Activated CD4-positive, alpha-beta T cell treated with anti-CD3 and anti-CD28 coated beads, Interleukin-2, amount 10 ng/mL, durations not matched to agents 7 days and 5 days (primary cell): Measurements from ENCODE around the gene PTH1R. TPM values are rescaled to one million over a fixed set of nuclear protein-coding genes. Genes with fewer than 3 reads are reported as not detected.

Source experiments
- CTCF ChIA-PET: fragments of 350-600 bp; sonication (Branson Sonifier 250); formaldehyde crosslinking; loops from one replicate; lab custom pipeline; 2021; ENCODE audit warnings: antibody characterized with exemption; lab: Charles Lee
- POLR2A ChIA-PET: fragments of 350-600 bp; sonication (Branson Sonifier 250); formaldehyde crosslinking; loops from one replicate; lab custom pipeline; 2021; ENCODE audit warnings: antibody characterized with exemption; lab: Charles Lee
- DNase-seq: peaks from one replicate; pipeline ENCODE4 v3.0.0-alpha.2; 2020
- H3K27ac Mint-ChIP-seq: one replicate; pipeline ENCODE4 v1.8.0; 2021; ENCODE audit warnings: mild to moderate bottlenecking, moderate library complexity, mixed read lengths
- H3K27me3 Mint-ChIP-seq: one replicate; pipeline ENCODE4 v1.8.0; 2021; ENCODE audit warnings: mixed read lengths
- H3K36me3 Mint-ChIP-seq: one replicate; pipeline ENCODE4 v1.8.0; 2021; ENCODE audit warnings: low read depth, mixed read lengths
- H3K4me1 Mint-ChIP-seq: one replicate; pipeline ENCODE4 v1.8.0; 2021; ENCODE audit warnings: mixed read lengths
- H3K4me3 Mint-ChIP-seq: one replicate; pipeline ENCODE4 v1.8.0; 2021; ENCODE audit warnings: mild to moderate bottlenecking, moderate library complexity, mixed read lengths
- H3K9me3 Mint-ChIP-seq: one replicate; pipeline ENCODE4 v1.8.0; 2021; ENCODE audit warnings: mixed read lengths
- total RNA-seq, 2 experiments: library from RNA; stranded (reverse); gene quantifications; one replicate each; pipeline ENCODE4 v1.2.3, GENCODE V29; 2021

Gene PTH1R
- total RNA-seq, 2 experiments from 2014 or later = not detected

GRCh38 chr3:46901591-46902187, 24.2 kb downstream of the PTH1R start:
- no peaks in the 10 kb centered on the region for H3K9me3 Mint-ChIP-seq
- H3K36me3 Mint-ChIP-seq = no peaks in the 10 kb centered on the region
- H3K27ac Mint-ChIP-seq = no peak overlapping the region
- H3K27me3 Mint-ChIP-seq = peaks cover 17% of the 10 kb centered on the region
- peaks cover 10% of the 10 kb centered on the region for H3K4me1 Mint-ChIP-seq
- ChIA-PET POLR2A (no interaction called here), CTCF (interaction anchor here (0.6 to 2.1 kb wide), 6 partner anchors 8 to 56 kb away, joined by 3 to 6 read pairs (median 4); no protein-coding TSS in a partner anchor)
- DNase-seq = no peak
- H3K4me3 Mint-ChIP-seq = no peak overlapping the region

GRCh38 chr3:46902188-46902631, 24.7 kb downstream of the PTH1R start:
- Mint-ChIP-seq H3K9me3 (no peaks in the 10 kb centered on the region), H3K4me1 (peaks cover 10% of the 10 kb centered on the region), H3K4me3 (no peak overlapping the region), H3K27me3 (peaks cover 15% of the 10 kb centered on the region), H3K27ac (no peak overlapping the region), H3K36me3 (no peaks in the 10 kb centered on the region)
- no peak for DNase-seq
- CTCF ChIA-PET = interaction anchor here (1.0 kb wide), 1 partner anchor 34 kb away, joined by 3 read pairs; no protein-coding TSS in a partner anchor
- POLR2A ChIA-PET = no interaction called here

GRCh38 chr3:46903341-46904302, 26.1 kb downstream of the PTH1R start:
- peaks cover 4% of the 10 kb centered on the region for H3K4me1 Mint-ChIP-seq
- no peak for DNase-seq
- ChIA-PET POLR2A (no interaction called here), CTCF (no interaction called here)
- H3K36me3 Mint-ChIP-seq = no peaks in the 10 kb centered on the region
- H3K27me3 Mint-ChIP-seq = peaks cover 6% of the 10 kb centered on the region
- no peak overlapping the region for H3K4me3 Mint-ChIP-seq
- no peaks in the 10 kb centered on the region for H3K9me3 Mint-ChIP-seq
- H3K27ac Mint-ChIP-seq = no peak overlapping the region

GRCh38 chr3:46904303-46905212, 27.0 kb downstream of the PTH1R start:
- POLR2A ChIA-PET = no interaction called here
- no peak overlapping the region for H3K4me3 Mint-ChIP-seq
- CTCF ChIA-PET = no interaction called here
- H3K27ac Mint-ChIP-seq = no peak overlapping the region
- no peaks in the 10 kb centered on the region for H3K9me3 Mint-ChIP-seq
- no peak for DNase-seq
- H3K27me3 Mint-ChIP-seq = no peaks in the 10 kb centered on the region
- peaks cover 5% of the 10 kb centered on the region for H3K4me1 Mint-ChIP-seq
- H3K36me3 Mint-ChIP-seq = no peaks in the 10 kb centered on the region

DNA sequence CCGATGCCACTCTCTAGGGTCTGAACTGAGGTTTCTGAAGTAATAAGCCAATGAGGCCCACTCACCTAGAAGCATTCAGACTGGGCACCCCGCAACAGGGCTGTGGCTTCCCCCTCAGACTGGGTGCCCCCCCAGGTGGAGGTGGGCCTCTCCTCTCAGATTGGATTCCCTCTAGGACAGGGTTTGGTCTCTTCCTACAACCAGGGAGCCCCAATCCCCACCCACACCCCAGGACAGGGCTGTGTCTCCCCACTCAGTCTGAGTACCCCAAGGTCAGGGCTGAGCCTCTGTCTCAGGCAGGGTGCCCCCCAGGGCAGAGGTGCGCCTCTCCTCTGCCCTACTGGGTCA, 27.7 kb downstream of the PTH1R start:
- ChIA-PET CTCF (no interaction called here), POLR2A (no interaction called here)
- Mint-ChIP-seq H3K36me3 (no peaks in the 10 kb centered on the region), H3K27ac (no peak overlapping the region), H3K9me3 (no peaks in the 10 kb centered on the region), H3K4me1 (peaks cover 6% of the 10 kb centered on the region), H3K4me3 (no peak overlapping the region), H3K27me3 (no peaks in the 10 kb centered on the region)
- no peak for DNase-seq

DNA sequence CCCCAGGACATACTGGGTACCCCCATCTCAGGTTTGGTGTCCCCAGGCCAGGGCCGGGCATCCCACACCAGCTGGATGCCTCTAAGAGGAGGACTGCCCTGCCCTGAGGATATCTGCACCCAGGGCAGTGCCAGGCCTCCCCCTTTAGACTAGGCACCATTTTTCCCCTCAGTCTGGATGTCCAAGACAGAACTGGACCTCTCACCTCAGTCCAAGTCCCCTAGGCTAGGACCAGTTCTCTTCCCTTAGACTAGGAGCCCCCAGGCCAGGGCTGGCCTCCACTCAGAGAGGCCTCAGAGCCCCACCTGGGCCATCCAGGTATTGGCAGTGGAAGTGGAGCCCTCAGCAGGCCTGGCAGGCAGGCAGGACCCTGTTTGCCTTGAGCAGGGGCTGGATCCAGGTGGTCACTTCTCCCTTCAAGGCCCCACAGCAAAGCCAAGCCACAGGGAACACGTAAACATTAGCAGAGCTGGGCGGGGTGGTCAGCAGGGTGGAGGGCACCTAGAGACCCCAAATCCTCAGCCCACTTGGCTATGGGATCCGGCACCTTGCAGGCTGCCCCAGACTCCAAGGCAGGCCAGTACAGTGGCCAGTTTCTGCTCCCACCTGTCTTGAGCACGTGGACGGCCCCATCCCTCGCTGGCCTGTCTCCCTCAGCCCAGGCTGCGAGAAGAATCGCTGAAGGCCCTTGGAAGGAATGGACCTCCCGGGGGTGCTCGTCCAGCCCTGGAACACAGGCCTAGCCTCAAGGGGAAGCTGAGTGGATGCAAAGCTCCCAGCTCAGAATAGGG, 28.3 kb downstream of the PTH1R start:
- H3K36me3 Mint-ChIP-seq = no peaks in the 10 kb centered on the region
- no peak overlapping the region for H3K27ac Mint-ChIP-seq
- no peaks in the 10 kb centered on the region for H3K27me3 Mint-ChIP-seq
- no peak overlapping the region for H3K4me3 Mint-ChIP-seq
- DNase-seq = no peak
- peaks cover 6% of the 10 kb centered on the region for H3K4me1 Mint-ChIP-seq
- H3K9me3 Mint-ChIP-seq = no peaks in the 10 kb centered on the region
- ChIA-PET POLR2A (no interaction called here), CTCF (interaction anchor here (0.9 kb wide), 1 partner anchor 19 kb away, joined by 3 read pairs; no protein-coding TSS in a partner anchor)

GRCh38 chr3:46906471-46907058, 29.0 kb downstream of the PTH1R start:
- Mint-ChIP-seq H3K4me1 (peaks cover 6% of the 10 kb centered on the region), H3K9me3 (no peaks in the 10 kb centered on the region), H3K27ac (no peak overlapping the region), H3K36me3 (no peaks in the 10 kb centered on the region), H3K4me3 (no peak overlapping the region), H3K27me3 (no peaks in the 10 kb centered on the region)
- no peak for DNase-seq
- CTCF ChIA-PET = interaction anchor here (0.9 kb wide), 1 partner anchor 20 kb away, joined by 3 read pairs; no protein-coding TSS in a partner anchor
- POLR2A ChIA-PET = no interaction called here

GRCh38 chr3:46907271-46907670, 29.8 kb downstream of the PTH1R start:
- no peak overlapping the region for H3K4me3 Mint-ChIP-seq

DNA sequence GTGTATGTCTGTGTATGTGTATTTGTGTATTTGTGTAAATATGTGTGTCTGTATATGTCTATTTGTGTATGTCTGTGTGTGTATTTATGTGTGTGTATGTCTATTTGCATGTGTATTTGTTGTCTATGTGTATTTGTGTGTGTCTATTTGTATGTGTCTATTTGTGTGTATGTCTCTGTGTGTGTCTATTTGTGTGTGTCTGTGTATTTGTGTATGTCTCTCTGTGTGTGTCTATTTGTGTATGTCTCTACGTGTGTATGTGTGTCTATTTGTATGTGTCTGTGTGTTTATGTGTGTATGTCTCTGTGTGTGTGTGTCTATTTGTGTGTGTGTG, 30.4 kb downstream of the PTH1R start:
- peaks cover 6% of the 10 kb centered on the region for H3K4me1 Mint-ChIP-seq
- no peaks in the 10 kb centered on the region for H3K36me3 Mint-ChIP-seq
- CTCF ChIA-PET = no interaction called here
- no peak for DNase-seq
- no peak overlapping the region for H3K4me3 Mint-ChIP-seq
- POLR2A ChIA-PET = no interaction called here
- no peak overlapping the region for H3K27ac Mint-ChIP-seq
- H3K9me3 Mint-ChIP-seq = no peaks in the 10 kb centered on the region
- no peaks in the 10 kb centered on the region for H3K27me3 Mint-ChIP-seq

More at GRCh38 chr3:46907271-46907670, 29.8 kb downstream of the PTH1R start:
- no peak for DNase-seq
- ChIA-PET CTCF (no interaction called here), POLR2A (no interaction called here)
- Mint-ChIP-seq H3K4me1 (peaks cover 6% of the 10 kb centered on the region), H3K27ac (no peak overlapping the region), H3K36me3 (no peaks in the 10 kb centered on the region), H3K9me3 (no peaks in the 10 kb centered on the region), H3K27me3 (no peaks in the 10 kb centered on the region)

GRCh38 chr3:46908294-46908985, 30.9 kb downstream of the PTH1R start:
- Mint-ChIP-seq H3K4me1 (peaks cover 7% of the 10 kb centered on the region), H3K9me3 (no peaks in the 10 kb centered on the region), H3K27ac (no peak overlapping the region), H3K4me3 (no peak overlapping the region), H3K27me3 (no peaks in the 10 kb centered on the region), H3K36me3 (no peaks in the 10 kb centered on the region)
- POLR2A ChIA-PET = no interaction called here
- CTCF ChIA-PET = interaction anchor here (0.9 to 1.7 kb wide), 7 partner anchors 8 to 241 kb away, joined by 3 to 10 read pairs (median 6); no protein-coding TSS in a partner anchor
- no peak for DNase-seq

DNA sequence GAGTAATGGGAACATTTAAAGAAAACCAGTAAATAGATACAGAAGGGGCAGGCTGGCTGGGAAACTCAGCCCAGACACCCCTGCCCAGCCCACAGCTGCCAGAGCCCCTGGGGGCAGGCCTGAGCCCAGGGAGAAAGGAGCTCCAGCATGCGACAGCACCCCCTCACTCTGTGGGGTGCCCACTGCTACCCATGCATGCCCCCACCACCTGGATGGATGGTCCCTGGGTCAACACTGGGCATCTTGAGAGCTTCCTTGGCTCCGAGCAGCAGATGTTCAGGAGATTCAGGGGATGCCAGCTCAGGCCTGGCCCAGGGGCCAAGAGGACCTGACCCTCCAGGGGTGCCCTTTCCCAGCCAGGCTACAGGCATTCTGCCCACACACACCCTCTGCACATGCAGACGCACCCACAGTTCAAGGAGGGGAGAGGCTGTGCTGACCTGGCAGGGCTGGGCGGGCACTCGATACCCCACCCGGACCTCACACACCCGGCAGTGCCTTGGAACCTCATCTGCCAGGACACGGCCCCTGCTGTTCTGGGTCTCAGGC, 31.5 kb downstream of the PTH1R start:
- Mint-ChIP-seq H3K4me1 (peaks cover 11% of the 10 kb centered on the region), H3K9me3 (no peaks in the 10 kb centered on the region), H3K27ac (no peak overlapping the region), H3K36me3 (no peaks in the 10 kb centered on the region), H3K4me3 (no peak overlapping the region), H3K27me3 (no peaks in the 10 kb centered on the region)
- ChIA-PET CTCF (interaction anchor here (0.5 to 1.7 kb wide), 10 partner anchors 8 to 270 kb away, joined by 3 to 10 read pairs (median 4); no protein-coding TSS in a partner anchor), POLR2A (no interaction called here)
- no peak for DNase-seq
